Activated B cell treated with CpG ODN at 0.5 μM for 24 hours (primary cell): ENCODE data around the gene ERGIC1. TPM values are rescaled to one million over a fixed set of nuclear protein-coding genes. Genes with fewer than 3 reads are reported as not detected.
"Not testable (repeated sequence)": the region's sequence is repeated elsewhere in the genome, so short reads cannot be mapped to it uniquely, and the experiment has no call there.

Source experiments
- ATAC-seq: fragments of 200-7000 bp; cut with Tn5 transposase; one replicate; pipeline ENCODE4 v1.10.0; 2021; ENCODE audit warnings: low read depth, mild to moderate bottlenecking, moderate library complexity
- CTCF ChIA-PET: fragments of 350-600 bp; sonication (Branson Sonifier 250); formaldehyde crosslinking; loops from one replicate; lab custom pipeline; 2021; ENCODE audit warnings: antibody characterized with exemption; lab: Charles Lee
- POLR2A ChIA-PET: fragments of 350-600 bp; sonication (Branson Sonifier 250); formaldehyde crosslinking; loops from one replicate; lab custom pipeline; 2021; ENCODE audit warnings: antibody characterized with exemption; lab: Charles Lee
- DNase-seq: peaks from one replicate; pipeline ENCODE4 v3.0.0; 2022
- H3K27ac Mint-ChIP-seq: one replicate; pipeline ENCODE4 v1.8.0; 2020; ENCODE audit warnings: mixed read lengths
- H3K27me3 Mint-ChIP-seq: one replicate; pipeline ENCODE4 v1.8.0; 2021; ENCODE audit warnings: mixed read lengths
- H3K36me3 Mint-ChIP-seq: one replicate; pipeline ENCODE4 v1.8.0; 2021; ENCODE audit warnings: low read depth, mixed read lengths
- H3K4me1 Mint-ChIP-seq: one replicate; pipeline ENCODE4 v1.8.0; 2021; ENCODE audit warnings: mixed read lengths
- H3K4me3 Mint-ChIP-seq: one replicate; pipeline ENCODE4 v1.8.0; 2020; ENCODE audit warnings: mild to moderate bottlenecking, mixed read lengths
- H3K9me3 Mint-ChIP-seq: one replicate; pipeline ENCODE4 v1.8.0; 2020; ENCODE audit warnings: mixed read lengths
- CTCF ChIP-seq: fragments of 200-600 bp; IDR thresholded peaks from one replicate; pipeline ENCODE4 v1.8.0; 2022; ENCODE audit warnings: antibody characterized with exemption, mild to moderate bottlenecking
- intact Hi-C: fragments of 100-400 bp; cut with micrococcal nuclease; formaldehyde crosslinking; loops from one replicate; pipeline ENCODE4 v1.15.1; 2024
- total RNA-seq: library from RNA; stranded (reverse); gene quantifications from 2 replicates; pipeline ENCODE4 v1.2.3, GENCODE V29; 2022

Gene ERGIC1
- total RNA-seq, 1 donor from 2014 or later, result 72.5 TPM

- H3K36me3 Mint-ChIP-seq, result peaks cover 20% of the 10 kb centered on the region
- no peaks in the 10 kb centered on the region for H3K9me3 Mint-ChIP-seq
- no peaks in the 10 kb centered on the region for H3K27me3 Mint-ChIP-seq
- no peak for ATAC-seq
- ChIA-PET CTCF (interaction anchor here (0.5 to 2.8 kb wide), 5 partner anchors 13 to 137 kb away, joined by 3 to 15 read pairs (median 4); partner anchors contain the start of gene DUSP1), POLR2A (interaction anchor here (0.7 to 5.1 kb wide), 11 partner anchors 12 to 133 kb away, joined by 3 to 91 read pairs (median 5); partner anchors contain the start of genes DUSP1, ERGIC1 and RPL26L1)
- peak overlapping the region; percentile 88 for H3K27ac Mint-ChIP-seq
- H3K4me3 Mint-ChIP-seq, result peak overlapping the region; percentile 64
- intact Hi-C loops, result loop anchor here (1.0 to 5.0 kb wide), 8 partner anchors 13 to 133 kb away; no protein-coding TSS in a partner anchor
- no peak for TF ChIP-seq CTCF
- no peak for DNase-seq
- peaks cover 70% of the 10 kb centered on the region for H3K4me1 Mint-ChIP-seq
Measured at GRCh38 chr5:172850454-172850797, 16.4 kb downstream of the ERGIC1 start.

DNA sequence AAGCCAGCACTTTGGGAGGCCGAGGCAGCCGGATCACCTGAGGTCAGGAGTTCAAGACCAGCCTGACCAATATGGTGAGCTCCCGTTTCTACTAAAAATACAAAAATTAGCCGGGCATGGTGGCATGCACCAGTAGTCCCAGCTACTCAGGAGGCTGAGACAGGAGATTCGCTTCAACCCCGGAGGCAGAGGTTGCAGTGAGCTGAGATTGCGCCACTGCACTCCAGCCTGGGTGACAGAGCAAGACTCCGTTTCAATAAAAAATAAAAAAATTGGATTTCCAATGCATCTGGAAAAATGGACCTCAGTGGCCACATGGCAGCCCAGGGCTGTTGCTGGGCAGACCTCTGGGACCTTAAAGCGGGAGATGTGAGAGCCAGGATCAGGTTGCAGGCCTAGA lies 17.2 kb downstream of the ERGIC1 start:
- Mint-ChIP-seq H3K27ac (peak overlapping the region; percentile 88), H3K36me3 (peaks cover 25% of the 10 kb centered on the region), H3K4me1 (peaks cover 67% of the 10 kb centered on the region)
- ATAC-seq, H3K4me3 Mint-ChIP-seq, H3K27me3 Mint-ChIP-seq, DNase-seq, CTCF ChIA-PET, H3K9me3 Mint-ChIP-seq: not testable (repeated sequence)
- POLR2A ChIA-PET, result interaction anchor here (1.4 to 5.1 kb wide), 5 partner anchors 11 to 86 kb away, joined by 3 to 91 read pairs (median 4); partner anchors contain the start of genes DUSP1 and ERGIC1
- intact Hi-C loops, result loop anchor here (2.0 to 5.0 kb wide), 3 partner anchors 20 to 134 kb away; no protein-coding TSS in a partner anchor

DNA sequence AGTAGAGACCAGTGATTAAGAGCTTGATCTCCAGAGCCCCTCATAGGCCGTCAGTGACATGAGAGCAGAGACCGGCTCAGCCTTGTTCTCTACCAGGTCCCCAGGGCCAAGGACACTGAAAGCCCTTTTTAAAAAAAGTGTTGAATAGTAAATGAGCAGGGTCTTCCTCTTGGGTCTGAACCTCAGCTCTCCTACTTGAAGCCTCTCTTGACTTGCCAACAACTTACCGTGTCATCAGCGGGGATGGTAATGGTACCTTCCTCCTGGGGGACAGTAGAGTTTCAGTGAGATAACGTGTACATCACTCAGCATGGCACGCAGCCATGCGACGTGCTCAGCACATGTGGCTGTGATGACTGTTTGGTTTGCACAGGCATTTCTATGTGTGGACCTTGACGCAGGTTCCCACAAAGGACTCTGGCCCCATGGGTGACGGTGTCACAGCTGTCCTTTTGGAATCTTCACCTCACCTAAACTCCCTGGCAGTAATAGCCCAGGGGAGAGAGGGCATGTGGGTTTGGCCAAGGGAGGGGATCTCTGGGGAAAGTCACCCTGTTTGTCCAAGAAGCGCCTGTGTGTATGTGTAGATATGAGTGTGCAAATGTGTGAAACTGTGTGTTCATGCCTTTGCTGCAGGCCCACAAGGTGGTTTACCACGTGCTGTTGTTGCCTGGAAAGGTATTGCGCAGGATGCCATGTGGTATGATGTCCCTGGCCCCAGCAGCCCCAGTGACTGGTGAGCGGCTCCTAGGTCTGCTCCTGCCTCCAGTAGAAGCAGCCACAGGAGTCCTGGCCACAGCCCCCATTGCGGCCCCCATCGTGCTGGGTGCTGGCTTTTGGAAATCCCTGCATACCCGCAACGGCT lies 18.7 kb downstream of the ERGIC1 start:
- peak overlapping the region; percentile 88 for H3K27ac Mint-ChIP-seq
- ChIA-PET CTCF (interaction anchor here (0.8 kb wide), 1 partner anchor 76 kb away, joined by 3 read pairs; no protein-coding TSS in a partner anchor), POLR2A (interaction anchor here (0.7 to 5.1 kb wide), 5 partner anchors 12 to 88 kb away, joined by 3 to 91 read pairs (median 4); partner anchors contain the start of gene DUSP1)
- ATAC-seq (no peak), DNase-seq (no peak)
- peaks cover 64% of the 10 kb centered on the region for H3K4me1 Mint-ChIP-seq
- TF ChIP-seq CTCF, result no peak
- intact Hi-C loops, result loop anchor here (5.0 kb wide), 2 partner anchors 60 to 135 kb away; no protein-coding TSS in a partner anchor
- peaks cover 34% of the 10 kb centered on the region for H3K36me3 Mint-ChIP-seq
- H3K4me3 Mint-ChIP-seq, result no peak overlapping the region
- no peaks in the 10 kb centered on the region for H3K27me3 Mint-ChIP-seq
- H3K9me3 Mint-ChIP-seq, result no peaks in the 10 kb centered on the region

DNA sequence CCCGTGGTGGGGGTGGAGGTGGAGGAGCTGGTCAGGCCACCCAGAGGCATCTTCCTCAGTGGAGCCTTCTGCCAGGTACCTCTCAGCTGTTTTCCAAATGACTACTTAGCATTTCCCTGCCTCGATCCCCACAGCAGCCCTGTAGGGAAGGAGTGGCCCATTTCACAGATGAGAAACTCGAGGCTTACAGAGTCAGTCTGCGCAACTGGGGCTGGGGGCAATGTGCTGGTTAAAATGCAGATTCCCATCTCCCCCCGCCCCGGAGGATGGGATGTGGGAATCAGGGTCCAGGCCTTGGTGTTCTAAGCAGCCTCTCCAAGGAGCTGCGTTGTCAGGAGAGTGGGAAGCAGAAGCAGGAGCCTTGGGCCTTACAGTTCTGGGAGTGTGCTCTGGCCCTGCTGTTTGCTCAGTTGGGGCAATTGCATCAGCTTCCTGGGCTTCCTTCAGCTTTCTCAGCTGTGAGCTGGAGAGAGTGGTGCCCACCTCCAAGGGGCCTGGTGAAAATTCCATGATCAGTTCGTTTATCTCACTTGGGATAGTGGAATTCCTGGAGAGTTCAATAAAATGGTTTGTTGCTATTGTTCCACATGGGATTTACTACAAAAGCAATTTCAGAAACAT lies 19.4 kb downstream of the ERGIC1 start:
- no peak for ATAC-seq
- H3K27me3 Mint-ChIP-seq, result no peaks in the 10 kb centered on the region
- no peak for TF ChIP-seq CTCF
- no peak overlapping the region for H3K4me3 Mint-ChIP-seq
- H3K36me3 Mint-ChIP-seq, result peaks cover 38% of the 10 kb centered on the region
- intact Hi-C loops, result loop anchor here (5.0 kb wide), 2 partner anchors 59 to 136 kb away; no protein-coding TSS in a partner anchor
- H3K4me1 Mint-ChIP-seq, result peaks cover 62% of the 10 kb centered on the region
- DNase-seq, result no peak
- H3K27ac Mint-ChIP-seq, result peak overlapping the region; percentile 68
- POLR2A ChIA-PET, result interaction anchor here (0.7 kb wide), 1 partner anchor 15 kb away, joined by 5 read pairs; no protein-coding TSS in a partner anchor
- CTCF ChIA-PET, result no interaction called here
- no peaks in the 10 kb centered on the region for H3K9me3 Mint-ChIP-seq

- intact Hi-C loops, result loop anchor here (5.0 kb wide), 2 partner anchors 58 to 137 kb away; no protein-coding TSS in a partner anchor
- peak overlapping the region; percentile 68 for H3K27ac Mint-ChIP-seq
- no peaks in the 10 kb centered on the region for H3K27me3 Mint-ChIP-seq
- peaks cover 56% of the 10 kb centered on the region for H3K4me1 Mint-ChIP-seq
- DNase-seq (no peak), ATAC-seq (no peak)
- ChIA-PET POLR2A (interaction anchor here (0.6 kb wide), 1 partner anchor 8 kb away, joined by 3 read pairs; no protein-coding TSS in a partner anchor), CTCF (interaction anchor here (0.6 kb wide), 1 partner anchor 76 kb away, joined by 3 read pairs; no protein-coding TSS in a partner anchor)
- H3K9me3 Mint-ChIP-seq, result no peaks in the 10 kb centered on the region
- H3K36me3 Mint-ChIP-seq, result peaks cover 38% of the 10 kb centered on the region
- H3K4me3 Mint-ChIP-seq, result no peak overlapping the region
- TF ChIP-seq CTCF, result no peak
Measured at GRCh38 chr5:172854451-172854871, 20.4 kb downstream of the ERGIC1 start.
